HG03139 (cell line): ENCODE data around the gene PCSK5.
"Not testable (repeated sequence)": the region's sequence is repeated elsewhere in the genome, so short reads cannot be mapped to it uniquely, and the experiment has no call there.

Experiments used
- ATAC-seq: cut with Tn5 transposase; IDR thresholded peaks from one replicate; pipeline ENCODE4 v1.9.1; 2021; ENCODE audit not compliant: unreplicated experiment

PCSK5 gene

DNA sequence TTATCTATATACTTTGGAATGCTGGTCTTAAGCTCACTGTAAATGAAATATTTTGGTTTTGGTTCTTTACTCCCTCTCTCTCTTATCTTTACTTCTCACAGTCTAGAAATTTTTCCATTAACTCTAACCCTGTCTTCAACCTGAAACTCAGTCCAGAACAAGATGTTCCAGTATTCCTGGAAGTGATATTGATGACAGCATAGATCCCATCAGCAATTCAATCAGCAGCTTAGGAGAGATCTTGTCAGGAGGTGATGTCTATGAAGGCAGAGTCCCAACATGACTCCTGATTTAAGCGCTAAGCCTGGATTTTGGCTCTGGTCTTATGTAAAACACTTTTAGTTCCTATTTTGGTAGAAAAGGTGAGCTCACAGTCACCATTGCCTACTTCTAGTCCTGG lies 451.1 kb downstream of the PCSK5 start:
- no peak for ATAC-seq

DNA sequence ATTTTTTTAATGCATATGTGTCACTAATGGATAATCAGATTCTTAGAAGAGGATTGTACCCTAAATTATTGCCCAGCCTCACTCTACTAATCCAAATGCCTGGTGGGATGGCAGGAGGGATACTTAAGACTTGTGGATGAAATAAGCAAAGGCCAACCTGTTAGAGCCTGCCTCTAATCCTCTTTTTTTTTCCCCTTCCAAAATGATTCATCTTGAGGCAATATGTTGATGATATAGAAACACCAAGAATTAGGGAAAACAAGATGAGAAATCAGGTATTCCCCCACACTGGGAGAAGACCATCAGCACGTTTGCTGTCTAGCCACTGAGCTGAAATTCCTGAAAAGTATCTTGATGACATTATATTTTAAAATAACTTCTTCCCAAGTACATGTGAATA lies 451.7 kb downstream of the PCSK5 start:
- no peak for ATAC-seq

- ATAC-seq: no peak
Observed at GRCh38 chr9:76342858-76343257, 452.4 kb downstream of the PCSK5 start.

DNA sequence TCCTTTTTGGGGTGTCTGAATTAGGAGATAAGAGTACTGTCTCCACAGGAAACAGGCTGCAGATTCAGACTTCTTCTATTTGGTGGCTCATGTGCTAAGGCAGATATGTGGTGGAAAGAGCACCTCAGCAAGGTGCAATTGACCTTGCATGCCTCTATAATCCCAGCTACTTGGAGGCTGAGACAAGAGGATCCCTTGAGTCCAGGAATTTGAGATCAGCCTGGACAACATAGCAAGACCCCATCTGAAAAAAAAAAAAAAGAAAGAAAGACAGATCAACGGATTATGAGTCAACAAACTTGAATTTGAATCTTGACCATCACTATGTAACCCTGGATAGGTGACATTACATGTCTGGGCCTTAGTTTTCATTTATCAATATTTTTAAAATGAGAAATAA lies 459.4 kb downstream of the PCSK5 start:
- no peak for ATAC-seq

GRCh38 chr9:76351006-76351405 lies 460.5 kb downstream of the PCSK5 start:
- ATAC-seq: no peak

- ATAC-seq: no peak
Observed at GRCh38 chr9:76352026-76352620, 461.6 kb downstream of the PCSK5 start.

- ATAC-seq: no peak
Observed at GRCh38 chr9:76353280-76353679, 462.8 kb downstream of the PCSK5 start.

DNA sequence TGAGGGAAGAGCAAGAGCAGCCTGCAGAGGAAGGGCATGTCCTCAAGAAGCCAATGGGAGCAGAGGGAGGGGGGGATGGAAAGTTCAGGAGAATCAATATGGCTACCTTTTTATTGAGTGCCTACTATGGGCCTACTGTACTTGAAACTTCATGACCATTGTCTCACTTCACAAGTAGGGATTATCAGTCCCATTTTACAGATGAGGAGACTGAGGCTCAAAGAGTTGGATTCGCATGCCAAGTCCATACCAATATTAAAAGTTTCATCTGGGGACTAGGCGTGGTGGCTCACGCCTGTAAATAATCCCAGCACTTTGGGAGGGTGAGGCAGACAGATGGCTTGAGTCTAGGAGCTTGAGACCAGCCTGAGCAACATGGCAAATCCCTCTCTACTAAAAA lies 463.7 kb downstream of the PCSK5 start:
- no peak for ATAC-seq

DNA sequence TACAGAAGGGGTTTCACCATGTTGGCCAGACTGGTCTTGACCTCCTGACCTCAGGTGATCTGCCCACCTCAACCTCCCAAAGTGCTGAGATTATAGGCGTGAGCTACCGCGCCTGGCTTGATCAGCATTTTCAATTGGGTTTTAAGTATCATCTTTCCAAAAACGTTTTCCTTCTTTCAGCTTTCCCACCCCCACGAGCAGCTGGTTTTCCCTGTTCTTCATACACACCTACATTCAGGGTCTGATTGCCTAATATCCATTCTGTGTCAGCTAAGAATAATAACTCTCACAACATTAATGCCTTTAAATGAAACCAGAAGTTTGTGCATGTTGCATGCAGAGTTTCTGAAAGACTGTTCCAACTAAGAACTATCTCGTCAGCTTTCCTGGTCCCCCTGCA lies 465.4 kb downstream of the PCSK5 start:
- no peak for ATAC-seq

DNA sequence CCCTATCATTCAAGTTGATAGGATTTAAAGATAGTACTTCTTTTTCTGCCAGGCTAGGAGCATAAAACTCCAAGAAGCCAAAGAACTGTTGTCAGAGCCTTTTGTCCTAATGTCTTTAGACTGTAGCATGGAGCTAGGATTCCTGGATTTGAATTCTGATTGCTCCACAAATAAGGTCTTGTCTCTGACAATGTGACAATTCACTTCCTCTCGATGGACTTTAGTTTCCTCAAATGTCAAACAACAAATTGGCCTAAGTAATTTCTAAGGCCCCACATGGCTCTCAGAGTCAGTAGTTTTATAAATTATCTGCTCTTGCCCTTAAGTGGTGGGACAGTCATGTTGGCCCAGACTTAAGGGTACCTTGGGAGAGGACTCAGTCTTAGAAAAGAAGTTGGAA lies 467.1 kb downstream of the PCSK5 start:
- no peak for ATAC-seq

DNA sequence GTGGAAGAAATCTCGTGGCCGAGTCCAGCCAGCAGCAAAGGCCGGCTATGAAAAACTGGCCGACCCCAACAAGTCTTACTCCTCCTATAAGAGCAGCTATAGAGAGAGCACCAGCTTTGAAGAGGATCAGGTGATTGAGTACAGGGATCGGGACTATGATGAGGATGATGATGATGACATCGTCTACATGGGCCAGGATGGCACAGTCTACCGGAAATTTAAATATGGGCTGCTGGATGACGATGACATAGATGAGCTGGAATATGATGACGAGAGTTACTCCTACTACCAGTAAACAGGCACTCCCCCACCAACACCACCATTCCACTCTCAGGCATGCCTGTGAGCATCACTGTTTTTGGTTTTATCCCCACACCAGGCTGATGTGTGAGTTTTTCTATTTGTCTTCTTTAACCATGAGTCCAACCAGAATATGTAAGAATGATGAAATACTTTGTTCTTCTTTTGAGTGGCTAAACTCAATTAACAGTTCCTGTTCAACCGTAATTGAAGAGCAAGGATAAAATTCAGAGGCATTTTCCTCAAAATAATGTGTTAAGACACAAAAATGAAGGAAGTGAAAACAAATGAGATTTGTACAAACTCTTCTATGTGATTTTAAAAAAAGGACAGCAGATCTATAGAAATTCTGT lies 468.3 kb downstream of the PCSK5 start:
- ATAC-seq: no peak

DNA sequence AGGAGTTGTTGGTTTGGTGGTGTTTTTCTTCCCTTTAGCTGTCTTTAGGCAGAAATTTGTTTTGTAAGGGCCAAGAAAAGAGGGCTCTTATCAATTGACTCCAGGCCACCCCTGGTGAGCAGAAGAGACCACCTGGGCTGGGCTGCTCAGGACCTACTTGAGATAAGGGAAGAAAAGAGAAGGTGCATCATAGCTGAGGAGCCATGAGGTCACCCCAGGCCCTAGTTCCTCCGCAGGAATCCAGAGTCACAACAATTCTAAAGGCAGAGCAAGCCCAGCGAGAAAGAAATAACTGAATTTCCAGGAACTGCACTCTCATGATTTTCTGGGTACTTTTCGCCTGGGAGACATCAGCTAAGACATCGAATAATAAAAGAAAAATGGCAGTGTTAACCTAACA lies 468.9 kb downstream of the PCSK5 start:
- no peak for ATAC-seq

- ATAC-seq: no peak
Observed at GRCh38 chr9:76359766-76360165, 469.3 kb downstream of the PCSK5 start.

DNA sequence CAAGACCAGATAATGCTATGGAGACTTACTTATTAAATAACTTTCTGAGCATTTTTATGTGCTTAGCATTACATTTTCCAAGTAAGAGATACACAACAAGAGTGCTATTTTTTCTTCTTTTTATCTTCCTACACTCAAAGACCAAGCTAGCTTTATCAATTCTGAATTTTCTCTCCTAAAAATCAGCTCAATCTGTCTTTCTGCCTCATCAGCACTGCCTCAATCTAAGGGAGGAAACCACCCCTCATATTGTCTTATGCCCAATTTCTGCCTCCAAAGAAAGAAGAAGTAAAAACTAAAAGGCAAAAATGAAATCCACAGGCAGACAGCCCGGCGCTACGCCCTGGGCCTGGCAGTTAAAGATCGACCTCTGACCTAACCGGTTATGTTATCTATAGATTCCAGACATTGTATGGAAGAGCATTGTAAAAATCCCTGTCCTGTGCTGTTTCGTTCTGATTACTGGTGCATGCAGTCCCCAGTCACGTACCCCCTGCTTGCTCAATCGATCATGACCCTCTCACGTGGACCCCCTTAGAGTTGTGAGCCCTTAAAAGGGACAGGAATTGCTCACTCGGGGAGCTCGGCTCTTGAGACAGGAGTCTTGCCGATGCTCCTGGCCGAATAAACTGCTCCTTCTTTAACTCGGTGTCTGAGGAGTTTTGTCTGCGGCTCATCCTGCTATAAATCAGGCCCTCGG lies 472.0 kb downstream of the PCSK5 start:
- not testable (repeated sequence) for ATAC-seq

DNA sequence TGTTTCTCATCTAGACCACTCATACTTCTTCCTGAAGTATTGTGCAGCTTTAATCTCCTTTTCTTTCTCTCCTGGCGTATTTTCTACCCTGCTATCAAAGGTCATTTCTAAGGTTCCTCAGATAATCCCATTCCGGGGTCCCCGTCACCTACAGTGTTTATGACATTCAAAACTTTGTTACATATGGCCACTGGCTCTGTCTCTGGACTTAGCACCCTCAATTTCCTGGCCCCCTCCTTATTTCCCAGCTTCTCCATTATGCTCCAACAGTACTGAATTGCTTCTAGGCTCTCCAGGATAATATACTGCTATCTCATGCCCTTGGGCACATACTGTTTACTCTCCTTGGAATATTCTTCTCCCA lies 472.5 kb downstream of the PCSK5 start:
- no peak for ATAC-seq

DNA sequence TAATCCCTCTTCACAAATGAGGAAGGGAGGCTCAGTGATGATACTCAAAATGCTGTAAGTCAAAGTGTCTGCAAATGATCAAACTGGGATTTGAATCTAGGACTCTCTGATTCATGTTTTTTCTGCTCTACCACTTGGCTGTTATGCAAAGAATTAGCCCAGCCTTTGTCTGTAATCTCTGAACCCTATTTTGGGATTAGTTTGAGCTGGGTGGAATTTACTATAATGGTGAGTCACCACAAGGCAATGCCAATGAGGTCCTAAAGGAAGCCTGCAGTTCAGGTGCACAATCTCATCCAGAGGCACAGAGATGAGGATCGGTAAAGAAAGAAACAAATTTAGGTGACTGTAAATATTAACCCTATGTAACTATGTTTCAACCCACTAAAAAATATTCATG lies 474.6 kb downstream of the PCSK5 start:
- no peak for ATAC-seq

DNA sequence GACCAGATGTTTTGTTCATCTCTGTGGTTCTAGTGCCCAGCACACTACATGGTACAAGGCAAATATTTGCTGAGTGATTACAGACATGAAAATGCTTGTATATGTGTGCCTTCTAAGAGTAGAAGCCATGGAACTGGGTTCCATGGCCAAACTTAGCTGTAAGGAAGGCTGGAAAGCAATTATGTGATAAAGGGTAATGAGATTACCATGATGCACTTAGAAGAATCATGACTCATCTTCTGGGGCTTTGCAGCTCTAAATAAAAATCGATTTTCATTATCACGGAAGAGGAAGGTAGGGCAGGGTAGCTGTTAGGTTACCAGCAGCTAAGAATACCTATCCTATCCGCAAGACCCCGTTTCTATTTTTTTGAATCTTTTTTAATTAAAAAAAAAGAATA lies 475.8 kb downstream of the PCSK5 start:
- ATAC-seq: no peak

DNA sequence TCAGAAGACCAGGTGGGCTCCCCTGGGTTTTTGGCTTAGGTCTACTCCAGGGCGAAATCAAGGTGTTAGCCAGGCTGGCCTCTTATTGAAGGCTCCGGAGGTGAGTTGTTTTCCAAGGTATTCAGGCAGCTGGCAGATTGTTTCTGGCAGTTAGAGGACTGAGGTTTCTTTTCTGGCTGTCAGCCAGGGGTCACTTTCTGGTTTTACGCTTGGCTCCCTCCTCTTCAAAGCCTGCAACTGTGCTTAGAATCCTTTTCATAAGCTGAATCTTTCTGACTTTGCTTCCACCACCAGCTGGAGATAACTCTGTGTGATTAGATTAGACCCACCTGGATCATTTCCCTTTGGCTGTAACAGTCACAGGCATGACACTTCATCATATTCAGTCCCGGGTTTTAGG lies 479.1 kb downstream of the PCSK5 start:
- ATAC-seq: no peak

GRCh38 chr9:76370396-76371023 lies 480.0 kb downstream of the PCSK5 start:
- ATAC-seq: no peak

GRCh38 chr9:76371901-76372300 lies 481.4 kb downstream of the PCSK5 start:
- ATAC-seq: no peak

GRCh38 chr9:76372336-76372735 lies 481.9 kb downstream of the PCSK5 start:
- no peak for ATAC-seq

DNA sequence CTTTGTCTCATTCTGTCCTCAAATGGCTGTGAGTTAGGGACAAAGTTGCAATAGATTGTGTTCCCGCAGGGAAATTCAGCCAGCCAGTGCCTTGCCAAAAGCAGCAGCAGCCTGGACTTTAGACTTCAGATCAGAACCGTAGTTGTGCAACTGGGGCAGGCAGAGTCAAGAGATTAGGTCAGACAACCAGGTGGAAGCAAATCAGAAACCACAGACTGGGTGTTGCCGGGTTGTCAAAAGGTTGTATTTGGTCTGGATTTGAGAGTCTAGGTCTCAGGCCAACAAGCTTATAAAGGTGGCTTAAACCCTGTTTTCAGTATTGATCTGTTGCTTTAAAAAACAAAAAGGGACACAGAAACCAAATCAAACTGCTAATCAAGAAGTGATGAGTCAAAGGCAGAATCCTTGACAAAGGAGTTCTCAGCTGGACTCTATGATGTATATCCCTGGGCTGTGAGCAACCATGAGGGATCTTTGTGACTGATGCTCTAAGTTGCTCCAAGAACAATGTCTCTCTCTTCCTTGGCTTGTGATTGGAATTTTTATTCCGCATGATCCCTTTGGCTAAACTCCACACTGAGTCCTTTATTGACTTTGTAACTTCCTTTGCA lies 482.8 kb downstream of the PCSK5 start:
- ATAC-seq: no peak
